Measurements from ENCODE around the gene CFAP410. TPM values are rescaled to one million over a fixed set of nuclear protein-coding genes. Genes with fewer than 3 reads are reported as not detected.
"Not testable (repeated sequence)": the region's sequence is repeated elsewhere in the genome, so short reads cannot be mapped to it uniquely, and the experiment has no call there.

The CFAP410 gene
- total RNA-seq, 1 donor from 2014 or later = 23.4 TPM

DNA sequence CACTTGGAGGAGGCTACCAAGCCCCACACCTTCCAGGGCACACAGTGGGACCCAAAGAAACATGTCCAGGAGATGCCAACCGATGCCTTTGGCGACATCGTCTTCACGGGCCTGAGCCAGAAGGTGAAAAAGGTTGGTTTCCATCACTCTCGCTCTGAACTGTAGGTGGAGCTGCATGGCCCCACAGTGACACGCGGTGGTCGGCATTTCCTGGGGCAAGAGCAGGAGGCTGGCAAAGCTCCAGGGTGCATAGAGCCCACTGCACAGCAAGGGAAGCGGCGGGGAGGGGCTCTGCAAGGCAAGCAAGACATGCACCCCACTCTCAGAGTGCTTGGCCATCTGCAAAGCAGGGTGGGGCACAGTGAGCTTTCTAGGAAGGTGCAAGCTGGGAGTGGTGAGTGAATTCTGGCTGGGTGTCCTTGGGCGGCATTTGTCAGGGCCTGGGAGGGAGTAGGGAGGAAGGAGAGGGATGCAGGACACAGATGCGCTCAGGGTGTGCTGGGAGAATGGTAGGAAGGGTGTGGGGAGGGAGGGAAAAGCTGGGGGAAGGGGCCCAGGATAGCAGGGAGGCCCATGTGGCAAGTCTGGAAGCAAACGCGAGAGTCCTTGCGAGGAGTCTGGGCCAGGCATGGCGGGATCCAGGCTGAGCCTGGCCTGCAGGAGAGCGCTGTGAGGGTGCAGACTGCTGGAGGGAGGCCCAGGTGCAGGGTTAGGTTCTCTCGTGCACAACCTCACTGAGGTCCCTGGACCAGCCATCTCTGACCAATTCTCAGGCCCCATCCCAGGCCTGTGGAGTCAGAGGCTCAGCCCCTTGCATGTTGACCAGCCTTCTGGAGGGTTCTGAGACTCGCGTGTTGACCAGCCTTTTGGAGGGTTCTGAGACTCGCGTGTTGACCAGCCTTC is 25.2 kb upstream of the CFAP410 start:
- no peaks in the 10 kb centered on the region for H3K4me1 Mint-ChIP-seq (ENCODE audit: unreplicated experiment)
- H3K36me3 Mint-ChIP-seq (ENCODE audit: unreplicated experiment) = peaks cover 6% of the 10 kb centered on the region
- TF ChIP-seq, protein P1, sequence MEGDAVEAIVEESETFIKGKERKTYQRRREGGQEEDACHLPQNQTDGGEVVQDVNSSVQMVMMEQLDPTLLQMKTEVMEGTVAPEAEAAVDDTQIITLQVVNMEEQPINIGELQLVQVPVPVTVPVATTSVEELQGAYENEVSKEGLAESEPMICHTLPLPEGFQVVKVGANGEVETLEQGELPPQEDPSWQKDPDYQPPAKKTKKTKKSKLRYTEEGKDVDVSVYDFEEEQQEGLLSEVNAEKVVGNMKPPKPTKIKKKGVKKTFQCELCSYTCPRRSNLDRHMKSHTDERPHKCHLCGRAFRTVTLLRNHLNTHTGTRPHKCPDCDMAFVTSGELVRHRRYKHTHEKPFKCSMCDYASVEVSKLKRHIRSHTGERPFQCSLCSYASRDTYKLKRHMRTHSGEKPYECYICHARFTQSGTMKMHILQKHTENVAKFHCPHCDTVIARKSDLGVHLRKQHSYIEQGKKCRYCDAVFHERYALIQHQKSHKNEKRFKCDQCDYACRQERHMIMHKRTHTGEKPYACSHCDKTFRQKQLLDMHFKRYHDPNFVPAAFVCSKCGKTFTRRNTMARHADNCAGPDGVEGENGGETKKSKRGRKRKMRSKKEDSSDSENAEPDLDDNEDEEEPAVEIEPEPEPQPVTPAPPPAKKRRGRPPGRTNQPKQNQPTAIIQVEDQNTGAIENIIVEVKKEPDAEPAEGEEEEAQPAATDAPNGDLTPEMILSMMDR (IDR thresholded peaks at IDR 0.05) = no peak
- no peak overlapping the region for H3K4me3 Mint-ChIP-seq (ENCODE audit: unreplicated experiment)
- DNase-seq (ENCODE audit: extremely low spot score, unreplicated experiment) = no peak
- H3K27ac Mint-ChIP-seq (ENCODE audit: unreplicated experiment) = no peak overlapping the region
- peaks cover 11% of the 10 kb centered on the region for H3K9me3 Mint-ChIP-seq (ENCODE audit: unreplicated experiment)
- H3K27me3 Mint-ChIP-seq (ENCODE audit: unreplicated experiment) = no peaks in the 10 kb centered on the region

DNA sequence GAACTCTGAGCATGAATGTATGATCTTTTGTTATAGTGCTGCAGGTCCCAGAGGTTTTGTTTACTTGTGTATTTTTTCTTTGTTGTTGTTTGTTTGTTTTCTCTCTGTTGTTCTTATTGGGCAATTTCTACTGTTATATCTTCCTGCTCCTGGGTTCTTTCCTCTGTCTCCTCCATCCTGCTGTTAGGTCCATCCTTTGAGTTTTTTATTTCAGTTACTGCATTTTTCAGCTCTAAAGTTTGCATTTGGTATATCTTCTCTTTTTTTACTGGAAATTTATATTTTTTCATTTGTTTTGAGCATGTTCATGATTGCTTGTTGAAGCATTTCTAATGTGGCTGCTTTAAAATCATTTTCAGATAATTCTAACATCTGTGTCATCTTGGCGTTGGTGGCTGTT is 24.1 kb upstream of the CFAP410 start:
- no peak for DNase-seq (ENCODE audit: extremely low spot score, unreplicated experiment)
- Mint-ChIP-seq H3K27me3 (ENCODE audit: unreplicated experiment) (no peaks in the 10 kb centered on the region), H3K36me3 (ENCODE audit: unreplicated experiment) (peaks cover 6% of the 10 kb centered on the region), H3K4me3 (ENCODE audit: unreplicated experiment) (no peak overlapping the region), H3K9me3 (ENCODE audit: unreplicated experiment) (peaks cover 11% of the 10 kb centered on the region), H3K27ac (ENCODE audit: unreplicated experiment) (no peak overlapping the region), H3K4me1 (ENCODE audit: unreplicated experiment) (no peaks in the 10 kb centered on the region)
- TF ChIP-seq, protein P1 (IDR thresholded peaks at IDR 0.05) = no peak

GRCh38 chr21:44361903-44362302 is 22.7 kb upstream of the CFAP410 start:
- not testable (repeated sequence) for H3K4me1 Mint-ChIP-seq (ENCODE audit: unreplicated experiment); H3K4me3 Mint-ChIP-seq (ENCODE audit: unreplicated experiment); H3K27me3 Mint-ChIP-seq (ENCODE audit: unreplicated experiment); H3K27ac Mint-ChIP-seq (ENCODE audit: unreplicated experiment); H3K36me3 Mint-ChIP-seq (ENCODE audit: unreplicated experiment); DNase-seq (ENCODE audit: extremely low spot score, unreplicated experiment)
- H3K9me3 Mint-ChIP-seq (ENCODE audit: unreplicated experiment) = peaks cover 11% of the 10 kb centered on the region

DNA sequence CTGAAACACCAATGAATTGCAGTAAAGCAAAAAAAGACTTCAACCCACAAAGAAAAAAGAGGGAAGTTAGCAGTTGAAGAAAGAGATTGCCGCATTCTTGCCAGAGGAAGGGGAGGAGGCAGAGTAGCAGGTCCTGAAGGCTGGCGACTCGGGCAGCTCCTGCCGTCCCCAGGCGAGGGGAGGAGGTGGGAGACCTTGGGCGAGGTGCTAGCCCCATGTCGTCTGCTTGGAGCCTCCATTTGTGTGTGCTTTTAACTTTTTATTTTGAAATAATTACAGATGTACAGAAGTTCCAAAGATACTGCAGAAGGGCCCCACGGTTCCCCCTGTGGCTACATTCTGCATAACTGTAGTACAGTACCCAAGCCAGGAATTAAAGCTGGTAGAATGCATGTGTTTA is 21.0 kb upstream of the CFAP410 start:
- DNase-seq (ENCODE audit: extremely low spot score, unreplicated experiment) = no peak
- Mint-ChIP-seq H3K9me3 (ENCODE audit: unreplicated experiment) (peaks cover 11% of the 10 kb centered on the region), H3K4me3 (ENCODE audit: unreplicated experiment) (no peak overlapping the region), H3K27ac (ENCODE audit: unreplicated experiment) (no peak overlapping the region), H3K36me3 (ENCODE audit: unreplicated experiment) (peaks cover 6% of the 10 kb centered on the region), H3K4me1 (ENCODE audit: unreplicated experiment) (no peaks in the 10 kb centered on the region), H3K27me3 (ENCODE audit: unreplicated experiment) (peaks cover 5% of the 10 kb centered on the region)
- TF ChIP-seq, protein P1 (IDR thresholded peaks at IDR 0.05) = no peak

DNA sequence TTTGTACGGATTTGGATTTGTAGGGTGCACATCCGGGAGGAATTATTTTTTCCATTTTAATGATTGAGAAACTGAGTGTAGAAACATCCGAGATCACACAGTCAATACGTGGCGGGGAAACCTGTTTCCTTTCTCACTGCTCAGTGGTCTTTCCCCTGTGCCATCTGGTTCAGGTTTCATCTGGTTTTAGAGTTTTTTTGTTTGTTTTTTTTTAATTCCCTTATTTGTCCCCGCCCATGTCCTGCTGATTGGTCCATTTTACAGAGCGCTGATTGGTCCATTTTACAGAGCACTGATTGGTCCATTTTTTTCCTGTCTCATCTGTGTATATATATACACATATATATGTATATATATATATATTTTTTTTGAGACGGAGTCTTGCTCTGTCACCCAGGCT is 20.2 kb upstream of the CFAP410 start:
- TF ChIP-seq, protein P1 (IDR thresholded peaks at IDR 0.05) = no peak
- no peaks in the 10 kb centered on the region for H3K4me1 Mint-ChIP-seq (ENCODE audit: unreplicated experiment)
- H3K36me3 Mint-ChIP-seq (ENCODE audit: unreplicated experiment) = peaks cover 6% of the 10 kb centered on the region
- H3K27ac Mint-ChIP-seq (ENCODE audit: unreplicated experiment) = no peak overlapping the region
- peaks cover 11% of the 10 kb centered on the region for H3K9me3 Mint-ChIP-seq (ENCODE audit: unreplicated experiment)
- DNase-seq (ENCODE audit: extremely low spot score, unreplicated experiment) = no peak
- peaks cover 9% of the 10 kb centered on the region for H3K27me3 Mint-ChIP-seq (ENCODE audit: unreplicated experiment)
- H3K4me3 Mint-ChIP-seq (ENCODE audit: unreplicated experiment) = no peak overlapping the region
